ENCODE results near the gene PRRT1.

The PRRT1 gene

GRCh38 chr6:32127717-32128592 is 23.8 kb downstream of the PRRT1 start, which contains the start of gene ATF6B:
TSS of gene ATF6B (minus strand) at chr6:32128246. CDS start at chr6:32128207, 39 bp downstream.
- peak within 1 kb of the TSS; percentile 19 to 77 for H3K4ac ChIP-seq (ENCODE audit: low read depth in 1 of 2, low read length in 2 of 2)
- no peaks in the 10 kb centered on the region for H3K9me3 ChIP-seq (ENCODE audit: control insufficient read depth, low read length)
- peak within 1 kb of the TSS; percentile 54 for H2AFZ ChIP-seq (ENCODE audit: low read depth, low read length)
- H3K9ac ChIP-seq (ENCODE audit: low read length): peak within 1 kb of the TSS; percentile 99
- H3K27ac ChIP-seq (ENCODE audit: low read length, poor library complexity, severe bottlenecking): peak within 1 kb of the TSS; percentile 86
- no peak within 1 kb of the TSS for H3K23ac ChIP-seq (ENCODE audit: low read length in 2 of 2)
- peaks cover 17 to 40% of the 10 kb centered on the region in 2 experiments for H3K36me3 ChIP-seq (ENCODE audit: control insufficient read depth in 1 of 2, insufficient read depth in 2 of 2, low read depth in 1 of 2, low read length in 2 of 2)
- H2BK15ac ChIP-seq (ENCODE audit: low read depth, poor library complexity, severe bottlenecking): peak within 1 kb of the TSS; percentile 15
- H2BK5ac ChIP-seq (ENCODE audit: low read depth, low read length, poor library complexity, severe bottlenecking): no peak within 1 kb of the TSS
- H2BK12ac ChIP-seq (ENCODE audit: low read length in 2 of 2): peak within 1 kb of the TSS; percentile 47 to 51
- H3K4me2 ChIP-seq (ENCODE audit: low read length, poor library complexity, severe bottlenecking): peak within 1 kb of the TSS; percentile 85
- H4K91ac ChIP-seq (ENCODE audit: low read length): peak within 1 kb of the TSS; percentile 77
- H2AK5ac ChIP-seq (ENCODE audit: low read length, severe bottlenecking): peak within 1 kb of the TSS; percentile 7
- peak; percentile 100 for DNase-seq
- under 1% methylated on average over 44 of the region's 44 CpGs for WGBS
- peak within 1 kb of the TSS in 1 of 2 experiments; percentile 97 for H3K14ac ChIP-seq (ENCODE audit: low read length in 2 of 2)
- H3K18ac ChIP-seq (ENCODE audit: low read depth in 1 of 2, low read length in 2 of 2): peak within 1 kb of the TSS; percentile 65 to 86
- H3K79me1 ChIP-seq (replicated peaks; ENCODE audit: low read length, poor library complexity, severe bottlenecking): peaks cover 45% of the 10 kb centered on the region
- no peaks in the 10 kb centered on the region for H3K27me3 ChIP-seq (ENCODE audit: control insufficient read depth in 1 of 2, insufficient read depth in 1 of 2, low read length in 2 of 2)
- H4K8ac ChIP-seq (ENCODE audit: low read length): peak within 1 kb of the TSS; percentile 94
- peak within 1 kb of the TSS; percentile 54 for H2BK120ac ChIP-seq (ENCODE audit: low read depth, low read length)
- H3K4me1 ChIP-seq (ENCODE audit: control insufficient read depth, insufficient read depth, low read depth, low read length): peaks cover 22% of the 10 kb centered on the region
- H3K4me3 ChIP-seq (ENCODE audit: insufficient read depth in 1 of 2, low read depth in 1 of 2, low read length in 2 of 2): peak within 1 kb of the TSS; percentile 81 to 91

DNA sequence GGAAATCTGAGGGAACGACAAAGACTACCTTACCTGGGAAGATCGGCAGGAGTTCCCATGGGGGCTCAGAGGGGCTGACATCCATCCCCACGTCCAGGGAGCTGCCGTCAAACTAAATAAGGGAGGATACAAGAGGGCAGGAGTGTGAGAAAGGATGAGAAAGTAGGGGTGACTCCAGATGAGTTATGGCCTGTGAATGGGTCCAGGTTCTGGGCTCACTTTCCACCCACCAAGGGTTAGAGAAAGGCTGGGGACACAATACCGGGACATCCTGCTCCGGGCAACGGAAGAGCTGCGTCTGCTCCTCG is 24.4 kb downstream of the PRRT1 start:
- Histone ChIP-seq H3K79me1 (replicated peaks; ENCODE audit: low read length, poor library complexity, severe bottlenecking) (peaks cover 48% of the 10 kb centered on the region), H3K4me3 (ENCODE audit: insufficient read depth in 1 of 2, low read depth in 1 of 2, low read length in 2 of 2) (peak overlapping the region; percentile 81 to 86), H2BK5ac (ENCODE audit: low read depth, low read length, poor library complexity, severe bottlenecking) (no peak overlapping the region), H4K8ac (ENCODE audit: low read length) (peak overlapping the region; percentile 4), H3K36me3 (ENCODE audit: control insufficient read depth in 1 of 2, insufficient read depth in 2 of 2, low read depth in 1 of 2, low read length in 2 of 2) (peaks cover 20 to 44% of the 10 kb centered on the region in 2 experiments), H4K91ac (ENCODE audit: low read length) (no peak overlapping the region), H3K4me1 (ENCODE audit: control insufficient read depth, insufficient read depth, low read depth, low read length) (peaks cover 22% of the 10 kb centered on the region), H3K23ac (ENCODE audit: low read length in 2 of 2) (no peak overlapping the region), H3K14ac (ENCODE audit: low read length in 2 of 2) (no peak overlapping the region), H3K9ac (ENCODE audit: low read length) (peak overlapping the region; percentile 99), H2BK15ac (ENCODE audit: low read depth, poor library complexity, severe bottlenecking) (no peak overlapping the region), H3K27me3 (ENCODE audit: control insufficient read depth in 1 of 2, insufficient read depth in 1 of 2, low read length in 2 of 2) (no peaks in the 10 kb centered on the region), H2AK5ac (ENCODE audit: low read length, severe bottlenecking) (no peak overlapping the region), H3K18ac (ENCODE audit: low read depth in 1 of 2, low read length in 2 of 2) (no peak overlapping the region), H2BK120ac (ENCODE audit: low read depth, low read length) (no peak overlapping the region), H2AFZ (ENCODE audit: low read depth, low read length) (no peak overlapping the region), H3K4me2 (ENCODE audit: low read length, poor library complexity, severe bottlenecking) (peak overlapping the region; percentile 85), H3K27ac (ENCODE audit: low read length, poor library complexity, severe bottlenecking) (no peak overlapping the region), H3K4ac (ENCODE audit: low read depth in 1 of 2, low read length in 2 of 2) (no peak overlapping the region), H3K9me3 (ENCODE audit: control insufficient read depth, low read length) (no peaks in the 10 kb centered on the region), H2BK12ac (ENCODE audit: low read length in 2 of 2) (no peak overlapping the region)
- WGBS: 13% methylated on average over 9 of the region's 9 CpGs
- DNase-seq: no peak

DNA sequence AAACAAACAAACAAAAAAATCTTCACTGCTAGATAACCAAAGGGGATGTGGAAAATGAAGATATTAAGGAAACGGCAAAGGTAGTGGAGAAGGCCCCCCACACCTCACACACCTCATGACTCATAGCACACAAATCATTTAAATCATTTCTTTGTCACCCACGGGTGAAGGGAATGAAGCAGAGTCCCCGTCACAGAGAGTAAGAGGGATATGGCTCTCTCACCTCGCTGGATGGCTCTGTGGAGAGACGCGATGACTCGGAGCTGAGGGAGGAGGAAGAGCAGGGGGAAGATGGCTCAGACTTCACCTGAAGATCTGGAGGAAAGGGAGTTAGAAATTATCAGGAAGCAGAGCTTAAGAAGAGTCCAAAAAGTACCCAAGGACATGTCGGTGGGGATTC is 24.9 kb downstream of the PRRT1 start:
- Histone ChIP-seq H3K23ac (ENCODE audit: low read length in 2 of 2) (no peak overlapping the region), H3K14ac (ENCODE audit: low read length in 2 of 2) (no peak overlapping the region), H2AFZ (ENCODE audit: low read depth, low read length) (no peak overlapping the region), H3K9me3 (ENCODE audit: control insufficient read depth, low read length) (no peaks in the 10 kb centered on the region), H3K9ac (ENCODE audit: low read length) (peak overlapping the region; percentile 99), H3K36me3 (ENCODE audit: control insufficient read depth in 1 of 2, insufficient read depth in 2 of 2, low read depth in 1 of 2, low read length in 2 of 2) (peaks cover 24 to 48% of the 10 kb centered on the region in 2 experiments), H2BK120ac (ENCODE audit: low read depth, low read length) (no peak overlapping the region), H3K4me2 (ENCODE audit: low read length, poor library complexity, severe bottlenecking) (peak overlapping the region; percentile 85), H2BK12ac (ENCODE audit: low read length in 2 of 2) (no peak overlapping the region), H3K79me1 (replicated peaks; ENCODE audit: low read length, poor library complexity, severe bottlenecking) (peaks cover 50% of the 10 kb centered on the region), H4K91ac (ENCODE audit: low read length) (no peak overlapping the region), H3K4me1 (ENCODE audit: control insufficient read depth, insufficient read depth, low read depth, low read length) (peaks cover 22% of the 10 kb centered on the region), H2AK5ac (ENCODE audit: low read length, severe bottlenecking) (no peak overlapping the region), H4K8ac (ENCODE audit: low read length) (no peak overlapping the region), H2BK15ac (ENCODE audit: low read depth, poor library complexity, severe bottlenecking) (no peak overlapping the region), H3K27ac (ENCODE audit: low read length, poor library complexity, severe bottlenecking) (no peak overlapping the region), H3K27me3 (ENCODE audit: control insufficient read depth in 1 of 2, insufficient read depth in 1 of 2, low read length in 2 of 2) (no peaks in the 10 kb centered on the region), H2BK5ac (ENCODE audit: low read depth, low read length, poor library complexity, severe bottlenecking) (no peak overlapping the region), H3K4me3 (ENCODE audit: insufficient read depth in 1 of 2, low read depth in 1 of 2, low read length in 2 of 2) (peak overlapping the region in 1 of 2 experiments; percentile 86), H3K4ac (ENCODE audit: low read depth in 1 of 2, low read length in 2 of 2) (no peak overlapping the region), H3K18ac (ENCODE audit: low read depth in 1 of 2, low read length in 2 of 2) (no peak overlapping the region)
- no peak for DNase-seq
- WGBS: 71% methylated on average over 7 of the region's 8 CpGs

GRCh38 chr6:32123681-32124080 is 28.1 kb downstream of the PRRT1 start:
- Histone ChIP-seq H3K79me1 (replicated peaks; ENCODE audit: low read length, poor library complexity, severe bottlenecking) (peaks cover 41% of the 10 kb centered on the region), H3K27me3 (ENCODE audit: control insufficient read depth in 1 of 2, insufficient read depth in 1 of 2, low read length in 2 of 2) (no peaks in the 10 kb centered on the region), H2BK12ac (ENCODE audit: low read length in 2 of 2) (no peak overlapping the region), H2AK5ac (ENCODE audit: low read length, severe bottlenecking) (no peak overlapping the region), H3K4me3 (ENCODE audit: insufficient read depth in 1 of 2, low read depth in 1 of 2, low read length in 2 of 2) (no peak overlapping the region), H2AFZ (ENCODE audit: low read depth, low read length) (no peak overlapping the region), H3K9ac (ENCODE audit: low read length) (no peak overlapping the region), H4K8ac (ENCODE audit: low read length) (no peak overlapping the region), H3K23ac (ENCODE audit: low read length in 2 of 2) (no peak overlapping the region), H3K18ac (ENCODE audit: low read depth in 1 of 2, low read length in 2 of 2) (no peak overlapping the region), H3K14ac (ENCODE audit: low read length in 2 of 2) (no peak overlapping the region), H2BK15ac (ENCODE audit: low read depth, poor library complexity, severe bottlenecking) (no peak overlapping the region), H2BK5ac (ENCODE audit: low read depth, low read length, poor library complexity, severe bottlenecking) (no peak overlapping the region), H3K36me3 (ENCODE audit: control insufficient read depth in 1 of 2, insufficient read depth in 2 of 2, low read depth in 1 of 2, low read length in 2 of 2) (peaks cover 45 to 73% of the 10 kb centered on the region in 2 experiments), H4K91ac (ENCODE audit: low read length) (no peak overlapping the region), H2BK120ac (ENCODE audit: low read depth, low read length) (no peak overlapping the region), H3K27ac (ENCODE audit: low read length, poor library complexity, severe bottlenecking) (no peak overlapping the region), H3K4me2 (ENCODE audit: low read length, poor library complexity, severe bottlenecking) (no peak overlapping the region), H3K9me3 (ENCODE audit: control insufficient read depth, low read length) (no peaks in the 10 kb centered on the region), H3K4ac (ENCODE audit: low read depth in 1 of 2, low read length in 2 of 2) (no peak overlapping the region), H3K4me1 (ENCODE audit: control insufficient read depth, insufficient read depth, low read depth, low read length) (peaks cover 10% of the 10 kb centered on the region)
- WGBS: 97% methylated on average over 4 of the region's 4 CpGs
- DNase-seq: no peak

Data from mesenchymal stem cell (in vitro differentiated cells and primary cell).